ENCODE data around the gene ALDH1A1. TPM values are rescaled to one million over a fixed set of nuclear protein-coding genes. Genes with fewer than 3 reads are reported as not detected.

The ALDH1A1 gene
- total RNA-seq, 1 experiment from 2014 or later, result 1.9 TPM

DNA sequence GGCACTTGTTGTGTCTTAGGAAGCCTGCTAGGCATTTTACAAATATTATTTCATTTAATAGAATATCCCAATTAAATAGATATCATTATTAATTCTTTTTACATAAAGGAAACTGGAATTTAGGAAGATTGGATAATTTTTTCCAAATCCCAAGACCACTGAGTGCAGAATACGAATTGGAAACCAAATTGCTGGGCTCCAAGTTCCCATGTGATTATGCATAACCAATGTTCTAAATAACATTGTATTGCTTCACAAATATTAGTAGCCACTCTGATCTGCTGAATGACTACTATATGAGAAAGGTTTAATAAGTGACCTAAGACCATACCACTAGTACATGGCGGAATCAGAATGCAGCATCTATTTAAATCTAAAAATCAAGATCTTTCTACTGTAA lies 57.7 kb downstream of the ALDH1A1 start:
- H3K36me3 Mint-ChIP-seq, result no peaks in the 10 kb centered on the region
- ATAC-seq (no peak), DNase-seq (ENCODE audit: low spot score) (no peak)
- TF ChIP-seq ZBTB21 (CRISPR knock-in tag; IDR thresholded peaks at IDR 0.05; ENCODE audit: borderline replicate concordance), result no peak
- no peak for TF ChIP-seq ELF4 (CRISPR knock-in tag; IDR thresholded peaks at IDR 0.05; ENCODE audit: low read depth)
- TF ChIP-seq CREB1 (CRISPR knock-in tag; IDR thresholded peaks at IDR 0.05), result no peak
- TF ChIP-seq, protein P1, sequence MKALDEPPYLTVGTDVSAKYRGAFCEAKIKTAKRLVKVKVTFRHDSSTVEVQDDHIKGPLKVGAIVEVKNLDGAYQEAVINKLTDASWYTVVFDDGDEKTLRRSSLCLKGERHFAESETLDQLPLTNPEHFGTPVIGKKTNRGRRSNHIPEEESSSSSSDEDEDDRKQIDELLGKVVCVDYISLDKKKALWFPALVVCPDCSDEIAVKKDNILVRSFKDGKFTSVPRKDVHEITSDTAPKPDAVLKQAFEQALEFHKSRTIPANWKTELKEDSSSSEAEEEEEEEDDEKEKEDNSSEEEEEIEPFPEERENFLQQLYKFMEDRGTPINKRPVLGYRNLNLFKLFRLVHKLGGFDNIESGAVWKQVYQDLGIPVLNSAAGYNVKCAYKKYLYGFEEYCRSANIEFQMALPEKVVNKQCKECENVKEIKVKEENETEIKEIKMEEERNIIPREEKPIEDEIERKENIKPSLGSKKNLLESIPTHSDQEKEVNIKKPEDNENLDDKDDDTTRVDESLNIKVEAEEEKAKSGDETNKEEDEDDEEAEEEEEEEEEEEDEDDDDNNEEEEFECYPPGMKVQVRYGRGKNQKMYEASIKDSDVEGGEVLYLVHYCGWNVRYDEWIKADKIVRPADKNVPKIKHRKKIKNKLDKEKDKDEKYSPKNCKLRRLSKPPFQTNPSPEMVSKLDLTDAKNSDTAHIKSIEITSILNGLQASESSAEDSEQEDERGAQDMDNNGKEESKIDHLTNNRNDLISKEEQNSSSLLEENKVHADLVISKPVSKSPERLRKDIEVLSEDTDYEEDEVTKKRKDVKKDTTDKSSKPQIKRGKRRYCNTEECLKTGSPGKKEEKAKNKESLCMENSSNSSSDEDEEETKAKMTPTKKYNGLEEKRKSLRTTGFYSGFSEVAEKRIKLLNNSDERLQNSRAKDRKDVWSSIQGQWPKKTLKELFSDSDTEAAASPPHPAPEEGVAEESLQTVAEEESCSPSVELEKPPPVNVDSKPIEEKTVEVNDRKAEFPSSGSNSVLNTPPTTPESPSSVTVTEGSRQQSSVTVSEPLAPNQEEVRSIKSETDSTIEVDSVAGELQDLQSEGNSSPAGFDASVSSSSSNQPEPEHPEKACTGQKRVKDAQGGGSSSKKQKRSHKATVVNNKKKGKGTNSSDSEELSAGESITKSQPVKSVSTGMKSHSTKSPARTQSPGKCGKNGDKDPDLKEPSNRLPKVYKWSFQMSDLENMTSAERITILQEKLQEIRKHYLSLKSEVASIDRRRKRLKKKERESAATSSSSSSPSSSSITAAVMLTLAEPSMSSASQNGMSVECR (CRISPR knock-in tag; IDR thresholded peaks at IDR 0.05; ENCODE audit: borderline replicate concordance), result no peak
- TF ChIP-seq EMX1 (CRISPR knock-in tag; IDR thresholded peaks at IDR 0.05), result no peak
- no peak for TF ChIP-seq NFE2L1 (CRISPR knock-in tag; IDR thresholded peaks at IDR 0.05)
- TF ChIP-seq ATF1 (CRISPR knock-in tag; IDR thresholded peaks at IDR 0.05), result no peak
- TF ChIP-seq TEAD1 (CRISPR knock-in tag; IDR thresholded peaks at IDR 0.05), result no peak
- no peak for TF ChIP-seq PRRX2 (CRISPR knock-in tag; IDR thresholded peaks at IDR 0.05)
- no peak for TF ChIP-seq TCF7 (CRISPR knock-in tag; IDR thresholded peaks at IDR 0.05; ENCODE audit: low read depth)
- TF ChIP-seq, protein P2, sequence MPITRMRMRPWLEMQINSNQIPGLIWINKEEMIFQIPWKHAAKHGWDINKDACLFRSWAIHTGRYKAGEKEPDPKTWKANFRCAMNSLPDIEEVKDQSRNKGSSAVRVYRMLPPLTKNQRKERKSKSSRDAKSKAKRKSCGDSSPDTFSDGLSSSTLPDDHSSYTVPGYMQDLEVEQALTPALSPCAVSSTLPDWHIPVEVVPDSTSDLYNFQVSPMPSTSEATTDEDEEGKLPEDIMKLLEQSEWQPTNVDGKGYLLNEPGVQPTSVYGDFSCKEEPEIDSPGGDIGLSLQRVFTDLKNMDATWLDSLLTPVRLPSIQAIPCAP (CRISPR knock-in tag; IDR thresholded peaks at IDR 0.05), result no peak
- no peak for TF ChIP-seq GRHL2 (CRISPR knock-in tag; IDR thresholded peaks at IDR 0.05; ENCODE audit: insufficient replicate concordance, severe bottlenecking)
- TF ChIP-seq, protein P3, sequence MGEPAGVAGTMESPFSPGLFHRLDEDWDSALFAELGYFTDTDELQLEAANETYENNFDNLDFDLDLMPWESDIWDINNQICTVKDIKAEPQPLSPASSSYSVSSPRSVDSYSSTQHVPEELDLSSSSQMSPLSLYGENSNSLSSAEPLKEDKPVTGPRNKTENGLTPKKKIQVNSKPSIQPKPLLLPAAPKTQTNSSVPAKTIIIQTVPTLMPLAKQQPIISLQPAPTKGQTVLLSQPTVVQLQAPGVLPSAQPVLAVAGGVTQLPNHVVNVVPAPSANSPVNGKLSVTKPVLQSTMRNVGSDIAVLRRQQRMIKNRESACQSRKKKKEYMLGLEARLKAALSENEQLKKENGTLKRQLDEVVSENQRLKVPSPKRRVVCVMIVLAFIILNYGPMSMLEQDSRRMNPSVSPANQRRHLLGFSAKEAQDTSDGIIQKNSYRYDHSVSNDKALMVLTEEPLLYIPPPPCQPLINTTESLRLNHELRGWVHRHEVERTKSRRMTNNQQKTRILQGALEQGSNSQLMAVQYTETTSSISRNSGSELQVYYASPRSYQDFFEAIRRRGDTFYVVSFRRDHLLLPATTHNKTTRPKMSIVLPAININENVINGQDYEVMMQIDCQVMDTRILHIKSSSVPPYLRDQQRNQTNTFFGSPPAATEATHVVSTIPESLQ (CRISPR knock-in tag; IDR thresholded peaks at IDR 0.05), result no peak
- TF ChIP-seq, protein P4, sequence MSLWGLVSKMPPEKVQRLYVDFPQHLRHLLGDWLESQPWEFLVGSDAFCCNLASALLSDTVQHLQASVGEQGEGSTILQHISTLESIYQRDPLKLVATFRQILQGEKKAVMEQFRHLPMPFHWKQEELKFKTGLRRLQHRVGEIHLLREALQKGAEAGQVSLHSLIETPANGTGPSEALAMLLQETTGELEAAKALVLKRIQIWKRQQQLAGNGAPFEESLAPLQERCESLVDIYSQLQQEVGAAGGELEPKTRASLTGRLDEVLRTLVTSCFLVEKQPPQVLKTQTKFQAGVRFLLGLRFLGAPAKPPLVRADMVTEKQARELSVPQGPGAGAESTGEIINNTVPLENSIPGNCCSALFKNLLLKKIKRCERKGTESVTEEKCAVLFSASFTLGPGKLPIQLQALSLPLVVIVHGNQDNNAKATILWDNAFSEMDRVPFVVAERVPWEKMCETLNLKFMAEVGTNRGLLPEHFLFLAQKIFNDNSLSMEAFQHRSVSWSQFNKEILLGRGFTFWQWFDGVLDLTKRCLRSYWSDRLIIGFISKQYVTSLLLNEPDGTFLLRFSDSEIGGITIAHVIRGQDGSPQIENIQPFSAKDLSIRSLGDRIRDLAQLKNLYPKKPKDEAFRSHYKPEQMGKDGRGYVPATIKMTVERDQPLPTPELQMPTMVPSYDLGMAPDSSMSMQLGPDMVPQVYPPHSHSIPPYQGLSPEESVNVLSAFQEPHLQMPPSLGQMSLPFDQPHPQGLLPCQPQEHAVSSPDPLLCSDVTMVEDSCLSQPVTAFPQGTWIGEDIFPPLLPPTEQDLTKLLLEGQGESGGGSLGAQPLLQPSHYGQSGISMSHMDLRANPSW (CRISPR knock-in tag; conservative IDR thresholded peaks at IDR 0.05; ENCODE audit: low read depth), result no peak
- no peak for TF ChIP-seq ZNF671 (CRISPR knock-in tag; IDR thresholded peaks at IDR 0.05)
- TF ChIP-seq, protein P5, sequence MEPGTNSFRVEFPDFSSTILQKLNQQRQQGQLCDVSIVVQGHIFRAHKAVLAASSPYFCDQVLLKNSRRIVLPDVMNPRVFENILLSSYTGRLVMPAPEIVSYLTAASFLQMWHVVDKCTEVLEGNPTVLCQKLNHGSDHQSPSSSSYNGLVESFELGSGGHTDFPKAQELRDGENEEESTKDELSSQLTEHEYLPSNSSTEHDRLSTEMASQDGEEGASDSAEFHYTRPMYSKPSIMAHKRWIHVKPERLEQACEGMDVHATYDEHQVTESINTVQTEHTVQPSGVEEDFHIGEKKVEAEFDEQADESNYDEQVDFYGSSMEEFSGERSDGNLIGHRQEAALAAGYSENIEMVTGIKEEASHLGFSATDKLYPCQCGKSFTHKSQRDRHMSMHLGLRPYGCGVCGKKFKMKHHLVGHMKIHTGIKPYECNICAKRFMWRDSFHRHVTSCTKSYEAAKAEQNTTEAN (CRISPR knock-in tag; IDR thresholded peaks at IDR 0.05), result no peak
- TF ChIP-seq FOXJ3 (CRISPR knock-in tag; IDR thresholded peaks at IDR 0.05; ENCODE audit: borderline replicate concordance), result no peak
- no peak for TF ChIP-seq ZNF232 (CRISPR knock-in tag; IDR thresholded peaks at IDR 0.05)
- H3K27ac Mint-ChIP-seq, result no peak overlapping the region
- ChIA-PET POLR2A (no interaction called here), CTCF (no interaction called here)
- H3K4me3 Mint-ChIP-seq, result no peak overlapping the region
- peaks cover 2% of the 10 kb centered on the region for H3K4me1 Mint-ChIP-seq
- no peaks in the 10 kb centered on the region for H3K27me3 Mint-ChIP-seq (ENCODE audit: low read depth)
- H3K9me3 Mint-ChIP-seq, result no peaks in the 10 kb centered on the region
